IPS-11a (cell line): ENCODE data around the gene PTPRU.

Experiments
- H3K4me3 ChIP-seq: one replicate; pipeline ENCODE4 v1.5.1; 2013; ENCODE audit warnings: low read depth, low read length, control low read depth

PTPRU gene

DNA sequence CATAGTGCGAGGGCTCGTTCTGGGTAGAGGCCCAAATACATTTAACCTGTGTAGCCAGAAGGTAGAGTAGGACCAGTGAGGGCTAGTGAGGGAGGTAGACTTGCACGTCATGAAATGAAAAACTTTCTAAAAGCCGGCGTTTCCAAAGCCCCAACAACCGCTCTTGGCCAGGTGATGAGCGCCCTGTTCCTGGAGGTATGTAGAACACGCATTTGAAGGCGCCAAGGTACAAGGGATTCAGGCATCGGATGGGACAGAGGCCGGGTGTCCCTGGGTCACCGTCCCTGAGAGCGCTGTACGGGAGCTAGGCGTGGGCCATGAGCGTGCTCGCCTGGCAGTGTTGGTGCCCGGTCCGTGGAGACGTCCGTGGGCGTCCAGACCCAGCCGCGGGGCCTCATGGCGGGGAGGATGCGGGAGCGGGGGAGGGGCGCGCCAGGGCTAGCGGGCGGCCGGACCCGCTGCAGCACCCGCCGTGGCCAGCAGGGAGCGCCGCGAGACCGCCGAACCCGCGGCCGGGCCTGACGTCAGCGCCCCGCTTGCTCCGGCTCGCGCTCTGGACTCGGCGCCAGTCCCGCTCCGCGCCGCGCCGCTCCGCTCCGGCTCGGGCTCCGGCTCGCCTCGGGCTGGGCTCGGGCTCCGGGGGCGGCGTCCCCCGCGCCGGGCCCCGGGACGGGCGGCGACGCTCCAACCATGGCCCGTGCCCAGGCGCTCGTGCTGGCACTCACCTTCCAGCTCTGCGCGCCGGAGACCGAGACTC lies at the start of gene PTPRU:
PTPRU (plus strand) TSS at position 568 of the 757 bp plus-strand sequence; CDS start at position 691, 123 bp downstream.
- peak within 1 kb of the TSS; percentile 71 for H3K4me3 ChIP-seq

DNA sequence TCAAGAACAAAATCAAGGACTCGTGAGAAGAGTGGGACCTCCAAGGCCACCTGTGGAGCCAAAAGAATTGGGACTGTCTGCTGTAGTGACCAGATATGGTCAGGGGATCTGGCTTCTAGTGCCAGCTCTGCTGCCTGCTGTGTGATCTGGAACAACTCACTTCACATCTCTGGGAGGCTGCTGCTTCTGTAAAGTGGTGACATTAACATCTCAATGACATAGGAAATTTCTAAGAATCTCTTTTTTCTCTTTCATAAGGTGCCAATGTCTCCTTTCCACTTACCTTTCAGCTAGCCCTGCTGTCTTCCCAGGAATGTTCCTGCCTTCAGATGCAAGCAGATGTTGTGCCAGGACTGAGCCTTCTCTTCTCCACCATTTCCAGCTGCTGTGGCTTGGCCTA lies 49.6 kb upstream of the PTPRU start:
- H3K4me3 ChIP-seq, result no peak overlapping the region

DNA sequence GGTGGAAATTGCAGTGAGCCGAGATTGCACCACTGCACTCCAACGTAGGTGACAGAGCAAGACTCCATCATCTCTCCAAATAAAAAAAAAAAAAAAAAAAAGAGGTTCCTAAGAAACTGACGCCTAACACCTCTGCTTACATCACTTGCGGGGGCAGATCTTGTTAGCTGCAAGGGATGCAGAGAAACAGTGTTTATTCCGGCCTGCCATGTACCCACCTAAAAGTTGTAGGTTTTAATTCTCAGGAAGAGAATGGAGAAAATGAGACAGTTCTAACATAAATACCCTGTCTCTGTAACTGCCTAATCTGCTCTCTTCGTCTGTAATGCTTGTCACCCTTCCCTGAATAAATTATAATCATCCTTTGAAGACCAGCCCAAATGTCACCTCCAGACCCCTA lies 45.6 kb upstream of the PTPRU start:
- H3K4me3 ChIP-seq, result no peak overlapping the region

DNA sequence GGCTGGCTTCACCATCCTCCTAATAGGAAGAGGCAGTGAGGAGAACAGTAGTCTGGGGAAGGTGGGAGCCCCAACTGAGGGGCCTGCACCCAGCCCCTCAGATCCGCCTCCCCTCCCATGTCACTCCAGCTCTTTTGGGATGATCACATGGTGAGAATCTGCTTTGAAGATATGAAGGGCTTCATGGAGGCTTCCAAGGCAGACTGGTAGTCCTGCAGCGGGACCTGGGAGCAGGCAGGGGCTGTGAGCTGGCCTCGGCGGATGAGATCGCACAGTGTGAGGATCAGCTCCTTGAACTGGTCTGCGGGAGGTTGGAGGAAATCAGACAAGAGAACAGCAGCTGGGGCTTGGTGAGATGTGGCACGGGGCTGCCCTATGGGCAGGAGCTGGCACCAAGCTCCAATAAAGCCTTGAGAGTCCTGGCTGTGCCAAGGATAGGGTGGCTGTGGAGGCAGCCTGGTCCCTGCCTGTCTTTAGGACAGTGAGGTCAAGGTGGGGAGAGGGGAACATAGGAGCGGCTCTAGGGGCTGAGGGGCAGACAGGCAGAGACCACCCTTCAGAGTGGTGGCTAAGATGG lies 42.4 kb upstream of the PTPRU start:
- no peak overlapping the region for H3K4me3 ChIP-seq

DNA sequence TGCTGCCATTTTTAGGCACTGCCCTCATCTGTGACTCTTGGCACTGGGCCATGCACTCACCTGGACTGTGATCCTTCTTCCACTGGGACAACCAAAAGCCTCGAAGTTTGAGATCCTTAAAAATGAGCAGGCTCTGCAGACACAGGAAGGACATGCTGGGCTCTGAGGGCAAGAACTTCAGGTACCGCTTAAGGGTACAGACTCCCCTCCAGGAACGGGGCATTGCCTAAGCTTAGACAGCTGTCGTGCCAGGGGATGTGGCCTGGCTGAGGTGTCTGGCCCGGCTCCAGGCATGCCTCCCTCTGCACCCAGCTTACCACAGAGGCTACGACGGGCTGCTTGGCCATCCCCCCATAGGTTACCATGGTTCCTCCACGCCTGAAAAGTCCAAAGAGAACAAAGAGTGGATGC lies 40.4 kb upstream of the PTPRU start:
- no peak overlapping the region for H3K4me3 ChIP-seq

DNA sequence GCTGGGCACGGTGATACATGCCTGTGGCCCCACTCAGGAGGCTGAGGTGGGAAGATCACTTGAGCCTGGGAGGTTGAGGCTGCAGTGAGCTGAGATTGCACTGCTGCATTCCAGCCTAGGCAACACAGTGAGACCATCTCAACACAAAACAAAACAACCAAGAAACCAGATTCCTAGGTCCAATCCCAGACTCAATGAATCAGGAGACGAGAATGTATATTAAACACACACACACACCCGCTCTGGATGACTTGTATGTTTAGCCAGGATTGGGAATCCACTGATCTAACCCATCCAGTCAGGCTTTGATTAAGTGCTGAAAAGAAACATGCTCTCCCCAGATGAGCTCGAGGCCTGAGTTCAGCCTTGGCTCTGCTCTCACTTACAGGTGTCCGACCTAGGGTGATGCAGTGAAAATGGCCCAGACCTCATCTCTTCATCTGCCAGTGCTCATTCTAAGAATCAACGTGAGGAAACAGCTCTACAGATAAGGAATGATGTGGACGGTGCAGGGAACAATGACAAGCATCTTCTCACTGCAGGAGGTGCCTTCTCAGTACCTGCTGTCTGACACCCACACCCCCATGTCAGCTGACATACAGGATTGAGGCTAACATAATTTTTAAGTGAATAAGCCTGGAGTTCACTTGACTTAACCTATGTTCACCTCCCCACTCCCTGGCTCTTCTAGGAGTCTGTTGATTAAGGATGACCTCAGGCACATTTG lies 39.3 kb upstream of the PTPRU start:
- H3K4me3 ChIP-seq, result no peak overlapping the region

DNA sequence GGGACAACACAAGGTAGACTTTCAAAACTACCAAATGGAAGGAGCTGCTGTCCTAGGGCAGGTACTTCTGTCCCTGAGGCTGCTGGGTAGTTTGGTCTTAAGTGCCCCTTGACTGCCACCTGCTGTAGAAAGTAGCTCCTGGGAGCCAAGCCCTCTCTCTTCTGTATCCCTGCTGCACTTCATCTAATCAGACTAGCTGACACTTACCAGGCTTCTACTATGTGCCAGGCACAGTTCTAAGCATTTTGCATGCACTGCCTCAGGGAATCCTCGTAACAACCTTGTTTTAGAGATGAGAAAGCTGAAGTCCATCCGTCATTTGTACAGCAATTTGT lies 38.8 kb upstream of the PTPRU start:
- H3K4me3 ChIP-seq, result no peak overlapping the region

DNA sequence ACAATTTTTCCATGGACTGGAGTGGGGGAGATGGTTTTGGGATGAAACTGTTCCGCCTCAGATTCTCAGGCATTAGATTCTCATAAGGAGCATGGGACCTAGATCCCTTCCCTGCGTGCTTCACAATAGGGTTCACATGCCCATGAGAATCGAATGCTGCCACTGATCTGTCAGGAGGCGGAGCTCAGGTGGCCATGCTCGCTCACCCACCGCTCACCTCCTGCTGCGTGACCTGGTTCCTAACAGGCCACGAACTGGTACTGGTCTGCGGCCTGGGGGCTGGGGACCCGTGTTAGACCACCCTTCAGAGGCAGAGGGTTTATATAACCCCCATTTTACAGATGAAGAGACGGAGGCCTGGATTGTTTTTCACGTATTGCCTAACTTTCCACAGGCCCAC lies 38.3 kb upstream of the PTPRU start:
- no peak overlapping the region for H3K4me3 ChIP-seq

DNA sequence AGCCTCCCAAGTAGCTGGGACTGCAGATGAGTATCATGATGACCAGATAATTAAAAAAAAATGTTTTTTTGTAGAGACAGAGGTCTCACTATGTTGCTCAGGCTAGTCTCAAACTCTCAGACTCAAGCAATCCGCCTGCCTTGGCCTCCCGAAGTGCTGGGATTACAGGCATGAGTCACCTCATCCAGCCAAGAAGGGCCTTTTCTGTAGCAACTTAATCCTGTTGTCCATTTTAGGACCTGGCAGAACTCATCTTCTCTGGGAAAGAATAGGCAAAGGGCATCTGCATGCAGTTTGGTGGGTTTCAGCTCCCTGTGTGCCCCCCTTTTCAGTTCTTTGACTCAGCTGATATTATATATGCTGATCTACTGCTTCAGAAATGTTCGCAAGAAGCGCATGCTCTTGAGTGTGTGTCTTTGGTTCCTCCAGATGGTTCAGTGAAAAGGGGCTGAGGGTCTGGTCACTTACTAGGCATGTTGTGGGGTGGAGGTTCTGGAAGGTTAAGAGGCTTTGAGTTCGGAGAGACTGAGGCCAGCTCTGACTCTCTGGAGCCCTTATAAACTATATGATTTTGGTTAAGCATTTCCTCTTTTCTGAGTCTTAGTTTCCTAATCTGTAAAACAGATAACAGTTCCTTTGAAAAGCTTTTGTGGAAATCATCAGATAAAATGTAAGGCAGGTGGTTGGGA lies 35.3 kb upstream of the PTPRU start:
- no peak overlapping the region for H3K4me3 ChIP-seq

DNA sequence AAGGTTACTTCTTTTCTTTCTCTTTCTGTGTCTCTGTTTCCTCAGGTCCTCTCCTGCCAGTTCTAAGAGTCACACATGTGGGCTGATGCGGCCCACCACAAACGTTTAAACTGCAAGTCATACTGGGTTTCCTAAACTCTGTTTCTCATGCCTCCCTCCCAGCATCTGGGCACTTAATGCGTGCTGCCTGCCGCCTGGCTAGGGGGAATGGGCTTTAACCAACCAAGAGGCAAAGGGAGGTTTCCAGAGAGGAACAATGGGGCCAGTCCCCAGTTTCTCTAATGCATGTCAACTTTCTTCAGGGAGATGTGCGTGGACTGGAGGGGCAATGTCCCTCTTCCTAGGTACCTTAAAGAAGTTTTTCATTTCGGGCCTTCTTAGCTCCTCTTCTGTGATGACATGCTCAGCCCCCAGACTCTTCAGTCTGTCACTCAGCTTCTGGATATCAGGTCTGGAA lies 34.7 kb upstream of the PTPRU start:
- no peak overlapping the region for H3K4me3 ChIP-seq

DNA sequence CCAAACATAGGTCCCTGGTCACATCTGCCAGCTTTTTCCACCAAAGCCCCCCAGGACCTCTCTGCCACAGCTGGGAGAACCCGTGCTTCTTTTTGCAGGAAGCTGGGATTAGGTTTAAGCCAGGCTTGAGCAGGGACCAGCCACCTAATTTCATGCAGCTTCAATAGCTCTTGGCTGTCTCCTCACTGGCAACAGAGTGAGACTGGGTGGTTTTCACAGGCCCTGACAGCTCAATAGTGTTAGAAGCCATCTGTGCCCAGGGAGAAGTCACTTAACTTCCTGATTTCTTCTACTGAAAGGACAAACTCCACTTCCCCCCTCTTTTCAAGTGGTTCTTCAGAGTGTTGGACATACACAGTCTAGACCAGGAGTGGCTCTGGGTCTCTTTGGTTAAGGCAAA lies 34.3 kb upstream of the PTPRU start:
- H3K4me3 ChIP-seq, result no peak overlapping the region

DNA sequence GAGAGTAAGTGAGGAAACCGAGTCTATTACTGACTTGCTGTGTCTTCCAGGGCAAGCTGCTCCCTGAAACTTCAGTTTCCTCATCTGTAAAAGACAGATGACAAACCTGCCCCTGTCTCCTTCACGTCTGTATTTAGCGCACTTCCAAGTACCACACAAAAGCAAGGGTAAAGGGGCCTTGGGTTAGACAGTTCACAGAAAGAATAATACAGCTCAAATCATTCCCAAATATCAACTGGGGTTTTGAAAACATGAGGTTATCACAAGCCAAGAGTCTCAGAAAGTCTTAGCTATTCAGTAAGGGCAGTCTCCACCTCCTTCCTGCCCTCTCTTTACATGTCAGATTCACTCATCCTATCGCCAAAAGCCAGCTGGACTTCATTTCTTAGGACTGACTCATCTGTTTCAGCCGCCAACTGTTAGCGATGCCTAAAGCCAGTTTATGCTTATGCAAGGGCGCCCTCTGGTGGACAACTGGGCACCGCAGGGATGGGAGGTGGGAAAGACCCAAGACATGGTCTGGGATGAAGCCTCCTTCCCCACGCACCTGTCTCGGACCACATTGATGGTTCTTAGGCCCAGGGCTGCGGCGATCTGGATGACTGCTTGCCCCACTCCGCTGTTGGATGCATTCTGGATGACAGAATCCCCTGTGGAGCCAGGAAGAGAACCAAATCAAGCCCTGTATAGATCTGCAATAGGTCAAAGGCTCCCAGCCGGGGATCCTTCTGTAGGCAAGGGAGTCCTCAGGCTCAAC lies 33.6 kb upstream of the PTPRU start:
- no peak overlapping the region for H3K4me3 ChIP-seq

DNA sequence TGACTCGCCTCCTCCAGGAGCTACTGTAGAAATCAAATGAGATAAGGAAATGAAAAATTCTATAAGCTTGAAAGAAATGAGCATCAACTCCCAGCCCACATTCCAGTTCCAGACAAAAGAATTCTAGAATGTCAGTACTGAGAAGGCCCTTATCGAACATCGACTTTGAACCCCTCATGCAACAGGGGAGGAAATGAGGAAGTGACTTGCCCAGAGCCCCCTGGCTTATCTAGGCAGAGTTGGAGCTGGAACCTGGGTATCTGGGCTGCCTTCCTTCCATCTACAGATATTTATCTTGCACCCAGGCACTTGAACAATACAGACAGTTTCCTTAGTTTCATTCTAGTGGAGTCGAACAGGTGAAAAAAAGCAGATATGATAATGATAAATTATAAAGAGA lies 27.9 kb upstream of the PTPRU start:
- H3K4me3 ChIP-seq, result no peak overlapping the region

DNA sequence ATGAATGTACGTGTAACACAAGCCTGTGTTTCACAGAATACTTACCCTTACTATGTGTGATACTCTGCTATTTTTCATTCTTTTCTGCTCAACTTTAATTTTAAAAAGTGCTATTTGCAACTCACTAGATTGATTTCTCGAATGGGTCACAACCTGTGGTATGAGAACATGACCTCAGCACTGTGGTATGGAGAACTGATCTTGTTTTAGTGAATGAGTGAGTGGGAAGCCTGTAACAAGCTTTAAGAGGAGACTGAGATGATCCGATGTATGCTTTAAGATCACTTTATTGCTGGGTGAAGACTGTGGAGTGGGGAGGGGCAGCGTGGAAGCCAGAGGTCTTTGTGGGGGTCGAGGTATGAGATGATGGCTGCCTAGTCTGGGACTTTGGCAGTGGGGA lies 27.1 kb upstream of the PTPRU start:
- no peak overlapping the region for H3K4me3 ChIP-seq

DNA sequence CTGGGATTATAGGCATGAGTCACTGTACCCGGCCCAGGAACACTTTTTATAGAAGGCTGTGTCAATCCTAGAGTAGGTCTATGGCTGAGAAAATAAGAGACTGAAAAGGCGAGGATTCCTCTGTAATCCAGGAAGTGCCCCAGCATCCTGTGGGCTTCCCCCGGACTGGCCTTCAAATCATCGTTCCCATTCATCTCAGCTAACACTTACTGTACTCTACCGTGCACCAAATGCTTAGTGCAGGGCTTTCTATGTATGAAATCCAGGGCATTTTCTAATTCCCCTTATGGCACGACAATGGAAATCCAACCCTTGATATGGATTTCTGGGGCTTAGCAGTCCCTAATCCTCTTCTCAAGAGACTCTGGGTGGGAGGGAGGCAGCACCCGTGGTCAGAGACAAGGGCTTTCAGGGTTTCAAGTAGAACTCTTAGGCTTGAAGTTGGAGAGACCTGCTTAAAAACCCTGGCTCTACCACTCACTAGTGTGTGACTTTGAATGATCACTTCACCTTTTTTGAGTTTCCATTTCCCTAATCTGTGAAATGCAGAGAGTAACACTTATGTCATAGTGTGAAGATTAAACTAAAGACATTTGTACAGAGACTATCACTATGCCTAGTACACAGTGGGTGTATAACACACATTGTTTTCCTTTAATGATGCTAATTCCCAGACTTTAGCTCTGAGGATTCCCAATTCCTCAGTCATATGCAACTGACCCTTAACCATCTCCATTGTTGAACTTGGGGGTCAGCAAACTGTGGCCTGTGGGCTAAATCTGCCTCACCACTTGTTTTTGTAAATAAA lies 25.8 kb upstream of the PTPRU start:
- no peak overlapping the region for H3K4me3 ChIP-seq

DNA sequence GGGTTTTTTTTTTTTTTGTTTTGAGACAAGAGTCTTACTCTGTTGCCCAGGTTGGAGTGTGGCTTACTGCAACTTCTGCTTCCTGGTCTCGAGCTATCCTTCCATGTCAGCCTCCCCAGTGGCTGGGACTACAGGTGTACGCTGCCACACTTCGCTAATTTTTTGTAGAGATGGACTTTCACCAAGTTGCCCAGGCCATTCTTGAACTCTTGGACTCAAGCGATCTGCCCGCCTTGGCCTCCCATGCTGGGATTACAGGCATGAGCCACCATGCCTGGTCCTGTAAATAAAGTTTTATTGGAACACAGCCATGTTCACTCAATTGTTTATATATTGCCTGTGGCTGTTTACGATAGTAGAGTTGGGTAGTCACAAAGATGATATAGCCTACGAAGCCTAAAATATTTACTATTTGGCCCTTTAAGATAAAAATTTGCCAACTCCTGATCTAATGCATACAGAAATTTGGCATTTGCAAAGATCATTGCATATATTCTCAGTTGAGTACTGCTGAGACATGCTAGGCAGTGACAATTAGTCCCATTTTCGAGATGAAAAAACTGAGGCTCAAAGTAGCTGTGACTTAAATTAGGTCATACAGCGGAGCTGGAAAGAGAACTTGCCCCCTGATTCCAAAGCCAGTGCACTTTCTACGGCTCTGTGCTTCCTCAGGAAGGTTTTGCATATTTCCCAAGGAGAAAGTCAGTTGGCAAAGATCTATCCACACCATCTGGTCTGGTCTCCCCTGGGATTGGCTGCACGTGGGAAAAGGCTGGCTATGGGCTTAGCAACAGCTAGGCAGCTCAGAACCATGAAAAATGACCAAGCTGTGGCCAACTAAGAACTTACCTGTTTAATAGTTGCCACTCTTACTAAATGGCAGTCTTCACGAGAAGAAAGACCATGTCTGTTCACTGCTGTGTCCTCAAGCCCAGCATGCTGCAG lies 25.0 kb upstream of the PTPRU start:
- no peak overlapping the region for H3K4me3 ChIP-seq

DNA sequence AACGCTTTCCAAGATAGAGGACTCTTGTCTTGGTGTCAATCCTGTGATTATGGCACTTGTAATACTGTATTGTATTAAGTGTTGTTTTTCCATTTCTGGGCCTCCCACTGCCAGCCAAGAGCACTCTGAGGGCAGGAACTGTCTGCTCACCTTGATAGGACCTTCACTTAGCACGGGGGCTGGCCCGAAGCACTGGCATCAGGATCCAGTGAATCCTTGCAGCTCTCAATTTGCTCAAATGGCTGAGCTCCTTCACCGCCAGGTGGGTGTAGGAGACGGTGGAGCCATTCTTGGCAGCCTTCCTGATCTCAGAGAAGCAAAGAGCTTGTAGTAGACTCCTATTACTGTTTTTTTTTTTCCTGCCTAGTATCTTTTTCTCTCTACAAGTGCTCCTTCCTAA lies 23.3 kb upstream of the PTPRU start:
- no peak overlapping the region for H3K4me3 ChIP-seq

DNA sequence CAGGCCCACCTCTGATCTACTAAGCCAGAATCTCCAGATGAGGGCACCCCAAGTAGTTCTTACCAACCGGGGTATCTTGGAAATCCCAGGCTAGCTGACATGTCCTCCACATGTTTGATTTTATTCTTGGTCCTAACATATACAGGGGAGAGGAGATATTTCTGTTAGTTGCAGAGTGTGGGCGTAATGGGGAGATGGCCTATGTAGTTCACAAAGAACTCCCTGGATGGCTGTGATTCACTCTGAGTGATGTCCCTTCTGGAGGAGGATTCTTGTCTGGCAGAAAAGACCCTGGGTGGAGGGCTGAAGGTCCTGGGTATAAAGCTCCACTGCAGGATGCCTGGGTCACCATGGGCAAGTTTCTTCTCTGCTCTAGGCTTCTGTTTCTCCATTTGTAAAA lies 18.7 kb upstream of the PTPRU start:
- no peak overlapping the region for H3K4me3 ChIP-seq

DNA sequence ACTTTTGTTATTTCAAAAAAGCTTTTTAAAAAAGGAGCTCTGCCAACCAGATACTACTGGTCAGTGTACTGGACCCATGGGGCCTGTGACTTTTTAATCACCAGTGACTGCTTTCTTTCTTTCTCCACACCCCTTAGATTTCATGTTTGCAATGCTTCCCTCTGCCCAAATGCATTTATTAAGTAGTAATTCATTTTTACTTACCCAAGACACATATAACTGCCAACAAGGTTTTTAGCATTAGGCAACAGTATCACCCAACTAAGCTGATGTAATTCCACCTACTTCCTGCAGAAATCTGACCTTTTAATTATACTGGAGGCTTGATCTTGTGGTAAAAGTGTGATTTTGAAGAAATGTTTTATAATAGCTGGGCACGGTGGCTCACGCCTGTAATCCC lies 18.1 kb upstream of the PTPRU start:
- no peak overlapping the region for H3K4me3 ChIP-seq
